Measurements from ENCODE around the gene CEACAM6.
"Not testable (repeated sequence)": the region's sequence is repeated elsewhere in the genome, so short reads cannot be mapped to it uniquely, and the experiment has no call there.

Gene CEACAM6

GRCh38 chr19:41755328-41755913 is at the start of gene CEACAM6:
CEACAM6 (plus strand) TSS chr19:41755530; CDS start chr19:41755639, 109 bp downstream.
- no peak for DNase-seq

GRCh38 chr19:41706741-41707501 is 48.4 kb upstream of the CEACAM6 start:
- peak; percentile 72 to 78 for DNase-seq

GRCh38 chr19:41707502-41707812 is 47.9 kb upstream of the CEACAM6 start:
- DNase-seq, result peak in 1 of 2 experiments; percentile 29

GRCh38 chr19:41707871-41708371 is 47.4 kb upstream of the CEACAM6 start:
- DNase-seq, result no peak

- DNase-seq, result no peak
Measured at GRCh38 chr19:41708481-41708880, 46.8 kb upstream of the CEACAM6 start, which contains the start of gene CEACAM5. CEACAM5 (plus strand) TSS chr19:41708626; CDS start chr19:41708732, 106 bp downstream.

- DNase-seq, result not testable (repeated sequence)
Measured at GRCh38 chr19:41709516-41709915, 45.8 kb upstream of the CEACAM6 start.

- no peak for DNase-seq
Measured at GRCh38 chr19:41709951-41710645, 45.2 kb upstream of the CEACAM6 start.

- no peak for DNase-seq
Measured at GRCh38 chr19:41711376-41712261, 43.7 kb upstream of the CEACAM6 start.

GRCh38 chr19:41714598-41714997 is 40.7 kb upstream of the CEACAM6 start:
- DNase-seq, result no peak

- DNase-seq, result no peak
Measured at GRCh38 chr19:41718761-41719160, 36.6 kb upstream of the CEACAM6 start.

GRCh38 chr19:41720103-41720502 is 35.2 kb upstream of the CEACAM6 start:
- DNase-seq, result no peak

GRCh38 chr19:41726493-41726892 is 28.8 kb upstream of the CEACAM6 start:
- DNase-seq, result no peak

- no peak for DNase-seq
Measured at GRCh38 chr19:41734156-41734555, 21.2 kb upstream of the CEACAM6 start.

- peak; percentile 55 to 79 for DNase-seq
Measured at GRCh38 chr19:41734585-41734984, 20.7 kb upstream of the CEACAM6 start.

- DNase-seq, result no peak
Measured at GRCh38 chr19:41735071-41735600, 20.2 kb upstream of the CEACAM6 start.

GRCh38 chr19:41739361-41739760 is 16.0 kb upstream of the CEACAM6 start:
- DNase-seq, result no peak

GRCh38 chr19:41740415-41741243 is 14.7 kb upstream of the CEACAM6 start:
- DNase-seq, result no peak

GRCh38 chr19:41741244-41741554 is 14.1 kb upstream of the CEACAM6 start:
- no peak for DNase-seq

- DNase-seq, result no peak
Measured at GRCh38 chr19:41744850-41745249, 10.5 kb upstream of the CEACAM6 start.

- no peak for DNase-seq
Measured at GRCh38 chr19:41745756-41746155, 9.6 kb upstream of the CEACAM6 start.

GRCh38 chr19:41746593-41747227 is 8.6 kb upstream of the CEACAM6 start:
- DNase-seq, result peak; percentile 72

All from NCI-H2081 (cell line).